ENCODE results near the gene KRTAP19-7.

Gene KRTAP19-7

DNA sequence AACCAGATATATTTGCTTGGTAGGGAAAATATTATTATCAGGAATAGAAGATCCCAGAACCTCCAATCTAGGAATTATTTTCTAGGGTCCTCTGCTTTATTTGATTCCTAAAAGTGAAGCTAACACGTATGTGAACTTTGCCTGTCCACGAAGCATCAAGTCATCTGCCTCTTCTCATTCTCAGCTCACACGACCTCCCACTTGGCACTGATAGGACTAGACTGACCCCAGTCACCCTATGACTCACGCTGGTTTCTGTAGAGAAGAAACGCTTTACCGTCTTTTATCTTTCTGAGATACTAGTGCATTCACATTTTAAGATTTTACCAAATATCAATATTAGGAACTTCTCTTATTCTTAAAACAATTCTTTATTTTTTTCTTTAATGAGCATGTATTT, 2.0 kb upstream of the KRTAP19-7 start:
- Histone ChIP-seq H3K9ac (ENCODE audit: low read length) (no peak overlapping the region), H3K36me3 (ENCODE audit: control insufficient read depth, insufficient read depth, low read length) (no peaks in the 10 kb centered on the region), H3K4me3 (ENCODE audit: low read length) (no peak overlapping the region), H3K4me1 (ENCODE audit: control insufficient read depth, insufficient read depth, low read length) (no peaks in the 10 kb centered on the region), H3K27me3 (ENCODE audit: control insufficient read depth, insufficient read depth, low read length) (no peaks in the 10 kb centered on the region), H3K9me3 (ENCODE audit: control insufficient read depth, low read length) (no peaks in the 10 kb centered on the region)

DNA sequence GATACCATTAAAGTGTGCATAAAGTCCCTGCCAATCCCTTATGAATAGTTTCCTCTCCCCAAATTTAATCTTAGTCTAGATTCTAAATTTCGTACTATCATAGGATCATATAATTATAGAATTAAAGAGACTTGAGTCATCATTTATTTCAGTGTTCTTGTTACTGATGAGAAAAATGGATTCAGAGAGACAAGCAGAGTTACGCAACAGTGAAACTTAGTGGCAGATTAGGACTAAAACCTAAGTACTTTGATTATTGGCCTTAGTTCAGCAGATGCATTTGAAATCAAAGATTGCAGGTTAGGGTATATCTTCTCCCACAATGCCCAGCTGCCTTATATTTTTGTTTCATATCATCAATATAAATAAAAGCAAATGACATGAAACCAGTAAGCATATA, 843 bp upstream of the KRTAP19-7 start:
- Histone ChIP-seq H3K4me3 (ENCODE audit: low read length) (no peak overlapping the region), H3K9ac (ENCODE audit: low read length) (no peak overlapping the region), H3K27me3 (ENCODE audit: control insufficient read depth, insufficient read depth, low read length) (no peaks in the 10 kb centered on the region), H3K4me1 (ENCODE audit: control insufficient read depth, insufficient read depth, low read length) (no peaks in the 10 kb centered on the region), H3K36me3 (ENCODE audit: control insufficient read depth, insufficient read depth, low read length) (no peaks in the 10 kb centered on the region), H3K9me3 (ENCODE audit: control insufficient read depth, low read length) (no peaks in the 10 kb centered on the region)

DNA sequence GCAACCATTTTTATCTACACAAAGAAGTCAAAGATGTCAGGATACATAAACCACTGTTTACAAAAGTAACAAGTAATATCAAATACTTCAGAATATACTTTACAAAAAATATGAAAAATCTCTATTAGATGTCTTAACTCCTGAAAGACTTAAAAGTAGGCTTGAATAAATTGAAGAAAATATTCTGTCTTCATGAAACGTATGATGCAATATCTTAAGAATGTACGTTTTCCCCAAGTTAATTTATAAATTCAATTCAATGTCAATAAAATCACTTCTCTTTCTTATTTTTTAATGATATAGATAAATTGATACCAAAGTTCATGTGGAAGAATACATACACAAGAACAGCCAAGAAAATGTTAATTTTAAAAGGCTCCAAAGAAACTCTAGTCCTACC, 6.0 kb downstream of the KRTAP19-7 start:
- no peaks in the 10 kb centered on the region for H3K36me3 ChIP-seq (ENCODE audit: control insufficient read depth, insufficient read depth, low read length)
- H3K4me3 ChIP-seq (ENCODE audit: low read length): no peak overlapping the region

DNA sequence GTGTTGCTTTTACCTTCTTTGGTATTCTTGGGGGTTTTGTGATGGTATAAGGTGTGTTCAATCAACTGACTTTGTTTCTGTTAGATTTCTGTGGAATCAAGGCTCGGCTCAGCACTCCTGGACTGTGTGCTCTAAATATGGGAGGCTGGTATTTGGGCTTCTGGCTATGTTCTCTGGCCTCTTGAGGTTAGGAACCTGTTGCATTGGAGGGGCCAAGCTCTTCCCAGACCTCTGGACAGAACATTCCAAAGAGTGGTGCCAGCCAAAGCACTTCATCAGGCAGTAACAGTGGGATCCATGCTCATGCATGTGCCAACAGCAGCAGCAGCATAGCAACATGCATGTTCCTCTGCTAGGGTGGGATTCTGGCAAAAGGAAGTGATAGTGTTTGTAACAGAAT, 8.3 kb downstream of the KRTAP19-7 start:
- Histone ChIP-seq H3K9ac (ENCODE audit: low read length) (no peak overlapping the region), H3K9me3 (ENCODE audit: control insufficient read depth, low read length) (no peaks in the 10 kb centered on the region), H3K36me3 (ENCODE audit: control insufficient read depth, insufficient read depth, low read length) (no peaks in the 10 kb centered on the region), H3K4me1 (ENCODE audit: control insufficient read depth, insufficient read depth, low read length) (no peaks in the 10 kb centered on the region), H3K27me3 (ENCODE audit: control insufficient read depth, insufficient read depth, low read length) (no peaks in the 10 kb centered on the region), H3K4me3 (ENCODE audit: low read length) (no peak overlapping the region)

More for the DNA sequence above, 6.0 kb downstream of the KRTAP19-7 start:
- Histone ChIP-seq H3K9ac (ENCODE audit: low read length) (no peak overlapping the region), H3K4me1 (ENCODE audit: control insufficient read depth, insufficient read depth, low read length) (no peaks in the 10 kb centered on the region), H3K27me3 (ENCODE audit: control insufficient read depth, insufficient read depth, low read length) (no peaks in the 10 kb centered on the region), H3K9me3 (ENCODE audit: control insufficient read depth, low read length) (no peaks in the 10 kb centered on the region)

DNA sequence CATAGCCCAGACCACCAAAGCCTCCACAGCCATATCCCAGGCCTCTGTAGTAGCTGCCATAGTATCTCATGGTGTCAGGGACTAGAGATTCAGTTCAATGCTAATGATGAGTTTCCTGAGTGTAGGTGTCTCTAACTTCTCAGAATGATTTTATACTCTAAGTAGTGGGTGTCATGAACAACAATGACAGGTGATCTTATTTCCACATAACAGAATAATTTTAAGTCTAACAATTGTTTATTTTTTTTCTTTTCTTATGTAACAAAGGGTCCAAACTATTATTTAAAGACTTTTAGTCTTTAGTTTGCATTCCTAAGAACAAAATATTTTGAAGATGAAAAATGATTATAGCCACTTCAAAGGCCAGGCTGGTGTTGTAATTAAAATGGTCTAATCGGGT, 19.4 kb downstream of the KRTAP19-7 start, which contains the start of gene KRTAP19-6:
Gene KRTAP19-6 (minus strand): TSS at position 101 of the 400 bp plus-strand sequence. CDS start 31 bp downstream, at position 70.
- no peaks in the 10 kb centered on the region for H3K27me3 ChIP-seq (ENCODE audit: control insufficient read depth, insufficient read depth, low read length)
- no peak within 1 kb of the TSS for H3K9ac ChIP-seq (ENCODE audit: low read length)
- H3K9me3 ChIP-seq (ENCODE audit: control insufficient read depth, low read length): no peaks in the 10 kb centered on the region
- no peaks in the 10 kb centered on the region for H3K4me1 ChIP-seq (ENCODE audit: control insufficient read depth, insufficient read depth, low read length)
- no peaks in the 10 kb centered on the region for H3K36me3 ChIP-seq (ENCODE audit: control insufficient read depth, insufficient read depth, low read length)
- H3K4me3 ChIP-seq (ENCODE audit: low read length): no peak within 1 kb of the TSS

DNA sequence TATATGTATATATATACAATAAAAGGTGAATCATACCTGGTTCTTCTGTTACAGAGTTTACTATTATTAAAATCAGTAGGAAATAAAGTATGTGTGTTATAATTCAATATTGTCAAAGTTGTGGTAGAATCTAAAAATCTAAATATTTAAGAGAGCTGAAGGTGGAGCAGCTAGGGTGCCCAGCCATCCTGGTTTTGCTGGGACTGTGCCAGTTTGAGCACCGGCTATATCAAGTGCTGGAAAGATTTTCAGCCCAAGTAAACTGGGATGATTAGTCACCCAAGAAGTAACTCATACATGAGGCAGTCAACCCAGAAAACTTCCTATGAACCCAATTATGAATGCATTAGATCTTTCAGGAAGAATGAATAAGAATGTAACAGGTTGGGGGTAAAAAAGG, 42.2 kb downstream of the KRTAP19-7 start:
- Histone ChIP-seq H3K9ac (ENCODE audit: low read length) (no peak overlapping the region), H3K4me3 (ENCODE audit: low read length) (no peak overlapping the region), H3K9me3 (ENCODE audit: control insufficient read depth, low read length) (no peaks in the 10 kb centered on the region), H3K27me3 (ENCODE audit: control insufficient read depth, insufficient read depth, low read length) (no peaks in the 10 kb centered on the region), H3K4me1 (ENCODE audit: control insufficient read depth, insufficient read depth, low read length) (no peaks in the 10 kb centered on the region), H3K36me3 (ENCODE audit: control insufficient read depth, insufficient read depth, low read length) (no peaks in the 10 kb centered on the region)

DNA sequence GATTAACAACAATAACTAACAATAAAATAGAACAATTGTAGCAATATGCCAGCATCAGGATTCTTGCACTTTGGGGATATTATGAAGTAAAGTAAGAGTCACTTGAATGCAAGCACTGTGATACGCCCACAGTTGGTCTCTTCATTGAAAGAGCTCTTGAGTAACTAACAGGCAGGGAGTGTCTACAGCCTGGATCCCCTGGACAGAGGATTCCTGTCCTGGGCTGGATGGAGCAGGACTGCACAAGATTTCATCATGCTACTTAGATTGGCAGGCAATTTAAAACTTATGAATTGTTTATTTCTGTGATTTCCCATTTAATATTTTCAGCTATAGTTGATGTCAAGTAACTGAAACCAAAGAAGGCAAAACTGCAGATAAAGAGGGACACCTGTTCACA, 45.4 kb downstream of the KRTAP19-7 start:
- Histone ChIP-seq H3K36me3 (ENCODE audit: control insufficient read depth, insufficient read depth, low read length) (no peaks in the 10 kb centered on the region), H3K9me3 (ENCODE audit: control insufficient read depth, low read length) (no peaks in the 10 kb centered on the region), H3K4me3 (ENCODE audit: low read length) (no peak overlapping the region), H3K27me3 (ENCODE audit: control insufficient read depth, insufficient read depth, low read length) (no peaks in the 10 kb centered on the region), H3K4me1 (ENCODE audit: control insufficient read depth, insufficient read depth, low read length) (no peaks in the 10 kb centered on the region), H3K9ac (ENCODE audit: low read length) (no peak overlapping the region)

Data from mucosa of stomach (tissue), 1 donor.